Measurements from ENCODE around the gene KCNH5. TPM values are rescaled to one million over a fixed set of nuclear protein-coding genes. Genes with fewer than 3 reads are reported as not detected.

The KCNH5 gene
- total RNA-seq, 1 donor from 2014 or later, result not detected

DNA sequence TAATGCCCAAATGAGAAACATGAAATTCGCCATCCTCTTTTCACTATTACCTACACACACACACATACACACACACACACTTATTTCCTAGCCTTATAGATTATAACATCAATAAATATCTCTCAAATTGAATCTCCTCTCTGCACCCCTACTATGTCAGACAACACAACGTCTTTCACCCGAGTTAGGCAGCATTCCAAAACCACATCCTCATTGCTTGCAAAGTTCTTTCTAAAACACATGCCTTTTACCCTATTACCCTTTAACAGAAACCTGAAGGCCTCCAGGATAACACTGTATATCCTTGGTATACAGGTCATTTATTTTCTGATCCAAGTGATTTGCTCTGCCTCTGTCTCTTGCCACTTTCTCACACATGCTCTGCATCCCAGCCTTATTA is 56.3 kb downstream of the KCNH5 start:
- ATAC-seq, result no peak

DNA sequence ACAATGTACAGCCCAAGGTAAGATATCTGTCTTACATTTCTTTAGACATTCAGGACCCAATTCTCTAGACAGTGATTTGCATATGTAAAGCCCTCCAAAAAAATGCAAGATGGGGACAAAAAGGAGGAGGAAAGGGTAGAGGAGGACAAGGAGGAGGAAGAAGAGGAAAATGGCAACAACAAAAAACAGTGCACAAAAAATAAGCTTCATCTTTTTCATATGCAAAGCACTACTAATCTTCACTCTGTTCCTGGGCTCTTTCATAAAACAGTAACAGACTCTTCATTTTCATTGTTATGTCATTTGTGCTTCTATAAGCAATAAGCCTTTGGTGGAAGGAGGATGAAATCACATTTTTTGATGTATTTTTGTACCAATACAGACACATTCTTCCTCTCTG is 61.4 kb downstream of the KCNH5 start:
- ATAC-seq, result no peak

- ATAC-seq, result no peak
These were observed 64.6 kb downstream of the KCNH5 start for GRCh38 chr14:62980693-62981092.

DNA sequence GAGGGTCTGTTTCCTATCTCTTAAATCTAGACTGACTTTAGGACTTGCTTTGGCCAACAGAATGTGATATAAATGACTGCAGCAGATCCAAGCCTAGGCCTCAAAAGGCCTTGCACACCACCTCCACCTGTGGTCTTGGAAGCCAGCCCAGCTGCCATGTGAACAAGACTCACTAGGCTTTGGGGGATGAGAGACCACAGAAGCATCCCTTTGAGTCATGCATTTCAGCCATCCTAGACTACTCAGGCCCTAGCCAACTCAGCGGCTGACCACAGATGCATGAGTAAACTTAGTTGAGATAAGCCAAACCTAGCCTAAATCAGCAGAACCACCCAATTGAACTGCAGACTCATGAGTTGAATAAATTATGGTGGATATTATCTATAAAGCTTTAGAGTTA is 87.7 kb downstream of the KCNH5 start:
- ATAC-seq, result no peak

- no peak for ATAC-seq
These were observed 88.8 kb downstream of the KCNH5 start for GRCh38 chr14:62956413-62956812.

- no peak for ATAC-seq
These were observed 91.1 kb downstream of the KCNH5 start for GRCh38 chr14:62954165-62954564.

DNA sequence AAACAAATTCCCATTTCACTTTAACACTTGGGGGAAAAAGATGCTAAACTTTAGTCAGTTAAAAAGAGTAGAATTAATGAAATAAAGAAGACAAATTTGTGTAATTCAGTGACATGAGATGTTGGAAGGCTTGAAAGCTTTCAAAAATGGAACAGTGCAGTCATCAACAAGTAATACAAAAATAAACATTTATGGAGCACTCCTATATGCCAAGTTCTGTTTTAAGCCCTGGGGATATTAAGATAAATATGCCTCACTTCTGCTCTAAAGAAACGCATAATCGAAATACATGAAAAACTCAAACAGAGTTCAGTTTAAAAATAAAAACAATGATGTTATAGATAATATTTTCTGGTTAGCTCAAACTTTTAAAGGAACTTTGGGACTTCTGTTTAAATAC is 93.0 kb downstream of the KCNH5 start:
- ATAC-seq, result no peak

DNA sequence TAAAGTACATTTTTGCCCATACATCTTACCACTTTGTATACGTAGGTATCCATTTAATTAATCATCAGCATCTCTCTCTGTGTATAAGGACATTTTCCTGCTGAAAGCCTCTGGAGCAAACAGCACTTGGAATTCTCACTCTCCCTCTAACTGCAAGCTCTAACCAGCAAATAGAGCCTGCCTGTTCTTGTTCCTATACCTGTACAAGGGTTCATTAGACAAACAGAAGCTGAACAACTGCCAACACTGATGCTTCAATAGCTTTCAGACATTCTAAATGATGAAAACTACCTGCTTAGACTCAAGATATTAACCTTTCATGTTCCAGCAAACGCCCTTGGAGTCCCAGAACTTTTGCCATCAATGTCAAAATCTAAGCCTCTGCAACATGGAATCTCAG is 98.0 kb downstream of the KCNH5 start:
- no peak for ATAC-seq

GRCh38 chr14:62946221-62946620 is 99.0 kb downstream of the KCNH5 start:
- no peak for ATAC-seq

- ATAC-seq, result no peak
These were observed 102.1 kb downstream of the KCNH5 start for GRCh38 chr14:62943202-62943601.

GRCh38 chr14:62939970-62940369 is 105.3 kb downstream of the KCNH5 start:
- no peak for ATAC-seq

DNA sequence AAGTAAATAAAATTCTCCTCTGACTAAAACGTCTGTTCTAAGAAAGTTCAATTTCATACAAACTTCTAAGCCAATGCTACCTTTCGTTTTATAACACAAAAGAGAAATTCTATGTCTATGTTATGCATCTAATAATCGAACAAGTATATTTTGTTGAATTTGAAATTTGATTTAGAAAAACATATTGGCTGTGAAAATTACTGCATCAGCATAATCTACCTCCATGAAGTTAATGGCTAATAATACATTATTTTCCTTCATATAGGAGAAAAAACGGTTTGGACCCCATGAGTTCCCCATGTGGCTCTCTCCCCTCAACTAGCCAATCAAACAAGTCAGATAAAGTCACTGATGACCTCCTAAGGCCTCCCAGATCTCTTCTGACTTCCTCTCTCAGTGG is 106.5 kb downstream of the KCNH5 start:
- ATAC-seq, result no peak

DNA sequence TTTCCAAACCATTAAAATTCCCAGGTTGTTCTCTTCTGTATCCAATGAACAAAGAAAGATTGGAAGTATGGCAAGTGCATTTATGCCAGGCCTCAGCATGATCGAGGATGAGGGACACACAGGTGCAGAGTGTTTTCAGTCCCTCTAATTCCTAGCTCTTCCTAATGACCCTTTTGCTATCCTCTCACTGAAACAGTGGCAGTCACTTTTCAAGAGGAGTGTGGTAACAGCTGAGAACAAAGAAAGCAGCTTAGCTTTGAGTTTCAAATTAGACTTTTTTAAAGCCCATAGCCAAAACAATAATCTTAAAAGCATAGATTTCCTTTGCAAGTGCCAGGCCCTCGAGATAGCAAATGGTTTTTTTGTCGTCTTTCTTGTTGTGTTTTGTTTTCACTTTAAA is 110.8 kb downstream of the KCNH5 start:
- no peak for ATAC-seq

DNA sequence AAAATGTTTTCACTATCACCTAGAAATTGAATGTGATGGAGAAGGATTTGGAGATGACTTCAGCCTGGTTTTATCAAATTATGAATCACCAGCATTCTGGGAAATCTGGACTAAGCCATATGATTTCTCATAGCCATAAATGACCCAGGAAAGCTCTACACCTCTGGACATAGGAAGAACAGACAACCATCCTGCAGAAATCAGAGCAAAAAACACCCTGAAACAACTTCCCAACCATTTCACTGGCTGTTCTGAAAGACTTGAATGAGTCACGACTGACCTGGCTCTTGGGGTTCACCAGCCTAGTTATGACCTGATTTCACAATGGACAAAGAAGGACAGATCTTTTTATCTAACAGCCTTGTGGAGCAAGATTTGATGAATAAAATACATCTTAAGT is 123.8 kb downstream of the KCNH5 start:
- no peak for ATAC-seq

- ATAC-seq, result no peak
These were observed 128.7 kb downstream of the KCNH5 start for GRCh38 chr14:62916551-62916950.

GRCh38 chr14:62914873-62915272 is 130.4 kb downstream of the KCNH5 start:
- ATAC-seq, result peak; percentile 53

GRCh38 chr14:62914025-62914424 is 131.2 kb downstream of the KCNH5 start:
- ATAC-seq, result no peak

DNA sequence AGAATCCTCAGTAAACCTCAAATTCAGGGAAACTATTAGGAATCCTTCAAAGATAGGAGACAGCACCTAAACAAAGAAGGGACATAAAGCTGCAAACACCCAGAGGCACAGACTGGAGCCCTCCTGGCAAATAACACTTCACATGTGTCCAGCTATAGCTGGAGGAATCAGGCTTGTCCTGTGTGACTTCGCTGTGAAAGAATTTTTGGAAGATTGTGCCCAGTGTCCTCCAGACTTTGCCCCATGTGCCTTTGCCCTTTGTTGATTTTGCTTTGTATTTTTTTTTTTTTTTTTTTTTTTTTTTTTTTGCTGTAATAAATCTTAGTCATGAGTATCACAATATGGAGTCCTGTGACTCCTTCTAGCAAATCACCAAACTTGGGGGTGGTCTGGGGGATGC is 136.8 kb downstream of the KCNH5 start:
- no peak for ATAC-seq

DNA sequence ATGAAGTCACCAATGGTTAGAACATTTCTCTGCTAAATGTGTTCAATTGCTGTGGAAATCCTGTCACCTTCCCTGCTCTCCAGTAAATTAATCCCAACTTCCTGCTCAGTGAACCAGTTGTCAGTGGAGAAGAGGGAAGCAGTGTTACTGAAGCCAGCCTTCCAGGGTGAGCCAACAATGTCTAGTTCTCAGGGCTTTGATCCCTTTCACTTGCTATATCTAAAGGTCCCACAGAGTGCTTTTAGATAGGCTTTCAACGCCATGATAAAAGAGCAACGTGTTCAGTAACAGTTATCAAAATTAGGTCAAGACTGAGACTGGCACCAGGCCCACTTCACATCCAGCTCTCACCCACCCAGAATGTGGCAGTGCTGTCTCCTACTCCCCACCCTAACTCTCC is 139.7 kb downstream of the KCNH5 start:
- no peak for ATAC-seq

GRCh38 chr14:62897771-62898170 is 147.5 kb downstream of the KCNH5 start:
- no peak for ATAC-seq

- no peak for ATAC-seq
These were observed 148.3 kb downstream of the KCNH5 start for GRCh38 chr14:62896932-62897456.

DNA sequence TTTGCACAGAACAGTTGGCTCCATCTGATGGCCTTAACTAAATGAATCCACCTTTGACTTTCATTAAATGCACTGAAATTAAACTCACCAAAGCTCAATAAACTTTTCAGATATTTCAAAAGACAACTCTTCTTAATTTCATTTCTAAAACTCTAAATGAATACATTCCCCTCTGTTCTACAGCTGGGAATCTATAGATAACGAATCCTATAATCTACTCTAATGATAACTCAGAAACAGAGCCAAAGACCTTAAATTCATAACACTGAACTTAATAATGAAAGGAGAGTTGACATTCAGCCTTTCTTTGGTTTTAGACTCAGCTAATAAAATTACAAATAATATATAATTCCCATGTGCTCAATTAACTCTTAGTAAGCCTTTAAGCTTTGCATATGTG is 150.5 kb downstream of the KCNH5 start:
- ATAC-seq, result no peak

DNA sequence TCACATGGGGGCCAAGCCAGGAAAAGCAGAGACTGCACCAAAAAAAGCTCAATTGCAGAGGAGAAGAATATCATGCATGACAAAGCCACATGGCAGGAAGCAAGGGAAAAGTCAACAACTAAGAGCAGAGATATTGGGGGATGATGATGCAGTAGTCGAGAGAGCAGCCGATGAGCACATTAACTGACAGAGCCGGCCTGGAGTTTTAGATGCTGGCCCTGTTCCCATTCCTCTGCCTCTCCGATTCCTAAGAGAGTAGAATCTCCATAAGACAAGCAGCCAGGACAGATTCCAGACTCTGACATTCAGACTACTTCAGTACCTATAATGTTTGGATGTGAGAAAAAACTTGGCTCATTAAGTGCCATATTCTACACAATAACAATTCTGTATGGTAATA is 155.9 kb downstream of the KCNH5 start:
- no peak for ATAC-seq

GRCh38 chr14:62886461-62886860 is 158.8 kb downstream of the KCNH5 start:
- no peak for ATAC-seq

- ATAC-seq, result no peak
These were observed 159.8 kb downstream of the KCNH5 start for GRCh38 chr14:62885451-62885850.

GRCh38 chr14:62882967-62883366 is 162.3 kb downstream of the KCNH5 start:
- no peak for ATAC-seq
